Fibroblast of skin of right quadriceps (primary cell): Measurements from ENCODE around the gene P2RY11.
A peak's percentile ranks its signal among the peaks of the same experiment; 100 is the strongest.

Experiments used
- DNase-seq: peaks from one replicate; pipeline ENCODE4 v3.0.0-alpha.2; 2013

P2RY11 gene, protein sequence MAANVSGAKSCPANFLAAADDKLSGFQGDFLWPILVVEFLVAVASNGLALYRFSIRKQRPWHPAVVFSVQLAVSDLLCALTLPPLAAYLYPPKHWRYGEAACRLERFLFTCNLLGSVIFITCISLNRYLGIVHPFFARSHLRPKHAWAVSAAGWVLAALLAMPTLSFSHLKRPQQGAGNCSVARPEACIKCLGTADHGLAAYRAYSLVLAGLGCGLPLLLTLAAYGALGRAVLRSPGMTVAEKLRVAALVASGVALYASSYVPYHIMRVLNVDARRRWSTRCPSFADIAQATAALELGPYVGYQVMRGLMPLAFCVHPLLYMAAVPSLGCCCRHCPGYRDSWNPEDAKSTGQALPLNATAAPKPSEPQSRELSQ

DNA sequence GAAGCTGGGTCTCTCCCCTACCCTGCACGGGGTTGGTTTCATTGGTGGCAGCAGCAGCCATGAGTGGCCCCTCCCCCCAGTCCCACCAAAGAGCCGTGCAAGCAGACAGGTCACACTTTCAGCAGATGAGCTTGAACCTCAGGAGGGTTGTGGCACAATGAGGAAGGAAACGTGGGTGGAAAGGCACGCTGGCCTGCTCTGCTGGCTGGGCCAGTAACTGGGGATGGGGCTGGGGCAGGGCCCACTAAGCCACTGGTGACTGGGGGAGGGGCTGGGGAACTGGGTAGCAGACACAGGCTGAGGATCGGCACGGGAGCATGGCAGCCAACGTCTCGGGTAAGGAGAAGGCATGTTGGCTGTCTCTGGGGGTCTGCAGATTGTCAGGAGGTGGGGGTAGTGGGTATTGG lies at the start of gene P2RY11:
Gene P2RY11 (plus strand): TSS at position 289 of the 407 bp plus-strand sequence. CDS start 29 bp downstream, at position 318.
- no peak for DNase-seq

DNA sequence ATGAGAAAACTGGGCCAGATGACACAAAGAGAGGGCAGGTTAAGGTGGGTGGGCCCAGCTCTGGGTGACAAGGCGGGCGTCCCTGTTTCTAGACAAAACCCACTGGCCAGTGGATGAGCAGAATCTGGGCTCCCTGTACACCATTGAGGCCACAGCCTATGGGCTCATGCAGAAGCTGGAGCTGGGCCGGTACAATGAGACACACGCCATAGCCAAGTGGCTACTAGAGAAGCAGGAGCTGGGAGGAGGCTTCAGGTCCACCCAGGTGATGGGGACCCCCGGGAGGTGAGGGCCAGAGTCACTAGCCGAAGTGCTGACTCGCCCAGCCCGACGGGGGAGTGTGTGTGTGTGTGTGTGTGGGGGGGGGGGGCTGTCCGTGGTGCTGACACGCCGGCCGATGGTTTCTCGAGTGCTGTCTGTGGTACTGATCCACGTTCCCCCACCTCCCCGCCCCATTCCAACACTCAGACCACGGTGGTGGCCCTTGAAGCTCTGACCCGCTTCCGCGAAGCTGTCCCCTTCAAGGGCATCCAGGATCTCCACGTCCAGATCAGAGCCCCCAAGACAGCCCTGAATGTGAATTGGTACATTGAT lies 49.7 kb upstream of the P2RY11 start:
- DNase-seq: no peak

DNA sequence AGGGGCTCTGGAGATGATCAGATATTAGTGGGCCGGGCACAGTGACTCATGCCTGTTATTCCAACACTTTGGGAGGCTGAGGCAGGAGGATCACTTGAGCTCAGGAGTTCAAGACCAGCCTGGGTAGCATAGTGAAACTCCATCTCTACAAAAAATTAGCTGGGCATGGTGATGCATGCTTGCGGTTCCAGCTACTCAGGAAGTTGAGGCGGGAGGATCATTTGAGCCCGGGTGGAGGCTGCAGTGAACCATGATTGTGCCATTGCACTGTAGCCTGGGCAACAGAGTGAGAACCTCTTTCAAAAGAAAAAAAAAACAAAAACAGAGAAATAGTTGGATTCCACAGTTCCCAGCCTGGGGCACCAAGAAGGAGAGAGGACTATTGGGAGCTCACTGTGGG lies 43.3 kb upstream of the P2RY11 start:
- DNase-seq: no peak

DNA sequence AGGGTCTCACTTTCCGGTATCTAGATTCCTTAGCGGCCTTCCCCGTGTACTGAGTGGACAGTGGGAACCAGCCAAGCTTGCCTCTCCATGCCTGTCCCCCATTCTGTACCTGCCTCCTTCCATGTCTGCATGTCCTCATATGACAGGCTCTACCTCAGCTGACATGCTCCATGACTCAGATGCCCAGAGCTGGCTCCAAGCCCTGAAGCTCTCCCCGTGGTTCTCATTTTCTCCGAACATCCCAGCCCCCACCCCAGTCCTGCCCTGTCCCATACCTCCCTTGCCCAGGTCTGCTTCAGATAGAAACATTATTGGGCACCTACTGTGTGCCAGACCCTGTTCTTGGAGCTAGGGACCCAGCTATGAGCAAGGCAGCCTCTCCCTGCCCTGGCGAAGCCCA lies 42.4 kb upstream of the P2RY11 start:
- no peak for DNase-seq

DNA sequence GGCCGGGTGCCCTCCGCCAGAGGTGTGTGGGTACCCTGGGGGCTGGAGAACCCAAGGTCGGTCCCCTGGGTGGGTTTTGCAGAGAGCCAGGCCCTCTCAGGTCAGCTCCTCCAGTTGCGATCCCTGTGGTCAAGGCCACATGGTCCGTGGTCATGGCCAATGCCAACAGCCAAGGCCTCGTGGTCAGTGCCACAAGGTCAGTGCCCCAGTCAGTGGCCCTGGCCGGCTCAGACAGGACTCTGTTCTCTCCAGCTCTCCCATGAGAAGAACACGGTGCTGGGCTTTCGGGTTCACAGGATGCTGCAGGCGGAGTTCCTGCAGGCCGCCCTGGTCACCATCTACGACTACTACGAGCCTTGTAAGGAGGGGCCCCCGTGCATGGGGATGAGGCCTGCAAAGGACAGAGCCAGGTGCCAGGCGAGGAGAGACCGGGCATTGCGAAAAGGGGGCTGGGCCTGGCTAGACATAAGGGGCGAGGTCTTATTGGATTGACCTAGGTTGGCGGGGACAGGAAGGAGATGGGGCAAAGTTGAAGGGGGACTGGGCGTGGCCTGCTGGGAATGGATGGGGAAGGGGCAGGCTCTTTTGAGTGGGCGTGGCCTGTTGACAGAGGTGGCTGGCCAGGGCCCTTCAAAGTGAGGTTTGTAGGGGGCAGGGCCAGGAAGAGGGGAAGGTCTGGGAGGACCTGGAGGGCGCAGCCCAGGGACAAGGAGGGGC lies 40.6 kb upstream of the P2RY11 start:
- DNase-seq: no peak

DNA sequence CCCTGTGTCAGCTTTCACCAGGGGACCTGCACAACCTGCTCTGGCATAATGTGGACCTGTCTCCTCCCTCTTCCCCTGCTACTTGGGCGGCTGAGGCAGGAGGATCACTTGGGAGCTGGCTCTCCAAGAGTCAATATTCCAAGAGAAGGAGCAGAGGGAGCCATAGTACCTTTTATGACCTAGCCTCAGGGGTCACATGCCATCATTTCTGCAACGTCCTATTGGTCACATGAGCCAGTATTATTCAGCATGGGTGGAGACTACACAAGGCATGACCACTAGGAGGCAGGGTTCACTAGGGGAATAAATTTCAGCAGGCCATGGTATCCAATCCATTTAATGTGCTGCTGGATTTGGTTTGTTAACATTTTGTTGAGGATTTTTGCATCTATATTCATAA lies 37.3 kb upstream of the P2RY11 start:
- DNase-seq: peak; percentile 20

DNA sequence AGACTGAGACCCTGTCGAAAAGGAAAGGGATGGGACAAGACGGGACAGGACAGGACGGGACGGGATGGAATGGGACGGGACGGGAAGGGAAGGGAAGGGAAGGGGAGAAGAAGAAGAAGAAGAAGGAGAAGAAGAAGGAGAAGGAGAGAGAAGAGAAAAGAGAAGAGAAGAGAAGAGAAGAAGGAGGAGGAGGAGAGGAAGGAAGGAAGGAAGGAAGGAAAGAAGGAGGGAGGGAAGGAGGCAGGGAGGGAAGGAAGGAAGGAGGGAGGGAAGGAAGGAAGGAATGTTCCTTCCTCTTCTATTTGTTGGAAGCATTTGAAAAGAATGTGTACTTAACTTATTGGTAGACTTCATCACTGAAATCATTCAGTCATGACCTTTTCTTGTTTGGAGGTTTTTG lies 35.0 kb upstream of the P2RY11 start:
- no peak for DNase-seq

DNA sequence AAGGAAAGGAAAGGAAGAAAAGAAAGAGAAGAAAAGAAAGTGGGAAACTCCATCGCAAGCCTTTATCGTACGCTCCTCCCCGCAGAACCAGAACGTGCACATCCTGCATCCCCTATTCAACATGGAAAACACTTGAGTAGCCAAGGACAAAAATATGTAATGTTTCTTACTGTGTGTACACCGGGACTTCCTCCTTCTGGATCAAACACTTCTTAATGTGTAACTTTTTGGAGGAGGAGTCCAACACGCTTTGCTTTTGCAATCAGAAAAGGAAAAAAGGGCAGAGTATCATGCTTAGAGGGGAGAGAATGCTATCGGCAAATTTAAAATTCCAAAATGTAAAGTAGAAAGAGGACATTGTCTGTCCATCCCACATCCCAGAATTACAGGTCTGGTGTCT lies 33.2 kb upstream of the P2RY11 start:
- no peak for DNase-seq

DNA sequence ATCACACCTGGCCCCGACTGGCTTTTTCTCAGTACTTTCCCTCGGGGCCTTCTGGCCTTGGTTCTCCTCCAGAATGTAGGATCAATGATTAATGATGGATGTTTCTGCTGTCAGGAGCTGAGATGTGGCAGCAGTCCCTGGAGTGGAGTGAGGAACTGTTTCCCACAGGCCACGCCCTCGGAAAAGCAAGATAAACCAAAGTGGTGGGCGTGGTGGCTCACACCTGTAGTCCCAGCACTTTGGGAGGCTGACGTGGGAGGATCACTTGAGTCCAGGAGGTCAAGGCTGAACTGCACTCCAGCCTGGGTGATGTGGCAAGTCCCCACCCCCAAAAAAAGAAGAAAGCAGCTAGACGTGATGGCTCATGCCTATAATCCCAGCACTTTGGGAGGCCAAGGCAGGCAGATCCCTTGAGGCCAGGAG lies 32.5 kb upstream of the P2RY11 start:
- DNase-seq: no peak

DNA sequence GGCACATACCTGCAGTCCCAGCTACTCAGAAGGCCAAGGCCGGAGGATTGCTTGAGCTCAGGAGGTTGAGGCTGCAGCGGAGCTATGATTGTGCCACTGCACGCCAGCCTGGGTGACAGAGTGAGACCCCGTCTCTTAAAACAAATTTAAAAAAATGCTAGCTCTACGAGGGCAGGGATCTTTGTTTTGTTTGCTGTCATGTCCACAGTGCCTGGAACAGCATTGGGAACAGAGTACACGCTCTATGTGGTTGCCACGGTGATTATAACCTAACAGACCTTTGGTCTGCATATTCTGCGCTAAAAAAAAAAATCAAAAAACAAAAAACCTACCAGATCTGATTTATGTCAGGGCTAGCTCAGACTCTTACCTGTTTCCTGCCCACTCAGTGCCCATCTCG lies 27.6 kb upstream of the P2RY11 start:
- no peak for DNase-seq

DNA sequence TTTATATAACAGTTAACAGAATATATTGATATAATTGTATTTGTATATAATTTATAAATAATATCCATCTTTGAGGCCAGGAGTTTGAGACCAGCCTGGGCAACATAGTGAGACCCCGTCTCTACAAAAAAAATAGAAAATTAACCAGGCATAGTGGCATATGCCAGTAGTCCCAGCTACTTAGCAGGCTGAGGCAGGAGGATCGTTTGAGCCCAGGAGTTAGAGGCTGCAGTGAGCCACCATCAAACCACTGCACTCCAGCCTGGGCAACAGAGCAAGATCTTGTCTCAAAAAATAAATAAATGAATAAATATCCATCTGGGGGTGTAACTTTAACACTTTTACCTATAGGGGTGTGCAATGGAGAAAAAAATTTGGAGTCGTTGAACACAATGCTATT lies 26.7 kb upstream of the P2RY11 start:
- DNase-seq: no peak

DNA sequence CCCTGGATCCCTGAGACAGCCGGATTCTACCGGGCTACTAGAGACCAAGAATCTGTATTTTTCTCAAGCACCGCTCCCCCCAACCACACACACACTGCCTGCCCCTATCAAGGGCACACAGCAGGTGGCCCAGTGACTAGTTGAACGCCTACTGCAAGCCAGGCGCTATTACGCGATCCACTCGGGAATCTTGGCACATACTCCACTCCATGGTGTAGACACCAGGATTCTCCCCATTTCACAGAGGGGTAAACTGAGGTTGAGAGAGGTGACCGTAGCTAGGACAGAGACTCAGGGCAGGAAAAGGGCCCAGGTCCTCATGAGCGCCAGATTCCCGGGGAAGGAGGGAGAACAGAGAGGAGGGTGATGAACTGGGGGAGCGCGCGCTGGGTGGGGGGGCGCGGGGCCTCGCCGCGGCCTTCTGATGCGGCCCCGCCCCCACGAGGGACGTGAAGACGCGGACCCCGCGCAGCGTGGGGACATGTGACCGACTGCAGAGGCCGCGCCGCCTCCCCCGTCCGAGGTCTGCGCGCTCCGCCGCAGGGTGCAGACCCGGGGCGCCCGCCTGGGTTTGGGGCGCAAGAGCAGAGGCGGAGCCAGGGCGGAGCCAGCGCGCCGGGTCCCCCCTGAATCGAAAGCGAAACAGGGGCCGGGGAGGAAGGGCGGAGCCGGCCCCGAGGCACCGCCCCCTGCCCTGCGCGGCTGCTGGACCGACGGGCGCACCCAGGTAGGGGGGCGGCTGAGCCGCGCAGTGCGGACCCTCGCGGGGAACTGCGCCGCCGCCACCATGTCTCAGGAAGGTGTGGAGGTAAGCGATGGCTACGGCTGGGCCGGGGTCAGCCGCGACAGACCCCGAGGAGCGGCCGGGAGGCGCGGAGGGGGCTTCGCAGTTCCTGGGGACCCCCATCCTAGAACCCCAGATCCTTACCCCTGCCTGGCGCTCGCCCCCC lies 25.6 kb upstream of the P2RY11 start, which contains the start of gene SHFL:
Gene SHFL (plus strand): TSS at position 677 of the 950 bp plus-strand sequence. CDS start 111 bp downstream, at position 788.
- peak; percentile 56 for DNase-seq

DNA sequence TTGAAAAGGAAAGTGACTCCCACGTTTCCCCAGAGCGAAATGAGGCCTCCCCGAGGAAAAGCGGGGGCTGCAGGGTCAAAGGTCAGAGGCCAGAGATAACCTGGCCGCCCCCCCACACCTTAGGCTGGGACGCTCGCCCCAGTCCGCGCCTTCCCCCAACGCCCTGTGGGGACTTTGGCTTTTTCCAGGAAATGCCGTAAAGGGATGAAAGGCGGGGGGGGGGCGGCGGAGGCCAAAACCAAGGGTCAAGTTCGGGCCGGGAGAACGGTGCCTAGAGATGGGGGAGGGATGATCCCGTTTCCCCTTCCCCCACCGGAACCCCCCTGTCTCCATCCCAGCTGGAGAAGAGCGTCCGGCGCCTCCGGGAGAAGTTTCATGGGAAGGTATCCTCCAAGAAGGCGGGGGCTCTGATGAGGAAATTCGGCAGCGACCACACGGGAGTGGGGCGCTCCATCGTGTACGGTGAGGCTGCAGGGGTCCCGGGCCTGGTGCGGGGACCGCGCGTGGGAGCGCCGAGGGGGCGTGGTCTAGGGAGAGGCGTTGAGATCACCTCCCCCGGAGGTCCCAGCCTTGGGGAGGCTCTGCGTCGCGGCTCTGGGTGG lies 24.8 kb upstream of the P2RY11 start:
- DNase-seq: no peak

DNA sequence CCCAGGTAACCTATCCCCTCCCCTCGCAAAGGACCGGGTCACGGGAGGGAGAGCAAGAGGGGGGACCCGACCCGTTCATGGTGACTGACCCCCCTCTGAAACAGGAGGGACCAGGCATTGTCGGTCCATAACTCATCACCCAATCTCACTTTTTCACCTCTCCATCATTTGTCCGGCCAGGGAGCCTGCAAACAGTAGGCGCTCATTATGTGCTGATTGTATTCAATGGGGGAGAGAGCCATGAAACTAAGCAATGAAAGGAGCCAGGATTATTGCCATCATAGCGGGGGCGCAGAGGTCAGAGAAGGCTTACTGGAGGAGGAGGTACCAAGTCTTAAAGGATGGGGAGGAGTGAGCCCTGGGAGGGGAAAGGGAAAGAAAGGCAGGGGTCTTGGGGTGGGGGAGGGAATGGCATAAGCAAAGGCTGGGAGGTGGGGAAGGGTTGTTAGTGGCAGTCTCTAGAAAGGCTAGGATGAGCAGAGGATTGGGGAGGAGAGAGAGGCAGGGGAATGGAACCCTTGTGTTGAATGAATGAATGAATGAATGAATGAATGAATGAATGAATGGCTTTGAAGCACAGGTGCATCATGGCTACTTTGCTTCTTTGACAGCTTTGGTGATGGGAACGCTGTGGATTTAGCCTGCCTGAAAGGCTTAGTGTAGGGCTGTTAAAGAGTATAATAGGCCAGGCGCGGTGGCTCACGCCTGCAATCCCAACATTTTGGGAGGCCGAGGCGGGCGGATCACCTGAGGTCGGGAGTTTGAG lies 24.0 kb upstream of the P2RY11 start:
- DNase-seq: no peak

DNA sequence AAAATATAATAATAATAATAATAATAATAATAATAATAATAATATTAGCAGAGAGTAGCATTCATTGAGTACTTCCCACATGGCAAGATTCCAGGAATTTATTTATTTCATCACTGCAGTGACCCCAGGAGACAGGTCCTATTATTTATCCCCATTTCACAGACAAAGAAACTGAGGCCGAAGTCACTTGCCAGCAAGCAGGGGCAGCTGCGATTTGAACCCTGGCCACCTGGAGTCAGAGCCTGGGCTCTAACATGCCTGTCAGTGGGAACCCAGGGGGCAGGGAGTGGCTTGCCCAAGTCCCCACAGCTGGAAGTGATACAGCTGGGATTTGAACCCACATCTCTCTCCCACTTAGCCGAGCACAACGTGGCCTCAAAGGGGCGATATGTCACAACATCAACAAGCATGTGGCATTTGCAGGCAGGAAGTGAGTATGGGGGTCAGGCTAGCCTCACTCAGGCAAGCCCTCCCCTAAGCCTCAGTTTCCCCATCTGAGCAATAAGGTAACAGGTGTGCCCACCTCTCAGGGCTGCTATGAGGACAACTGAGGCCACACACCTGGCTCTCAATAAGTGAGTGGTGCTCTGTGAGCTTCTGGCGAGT lies 22.4 kb upstream of the P2RY11 start:
- no peak for DNase-seq

DNA sequence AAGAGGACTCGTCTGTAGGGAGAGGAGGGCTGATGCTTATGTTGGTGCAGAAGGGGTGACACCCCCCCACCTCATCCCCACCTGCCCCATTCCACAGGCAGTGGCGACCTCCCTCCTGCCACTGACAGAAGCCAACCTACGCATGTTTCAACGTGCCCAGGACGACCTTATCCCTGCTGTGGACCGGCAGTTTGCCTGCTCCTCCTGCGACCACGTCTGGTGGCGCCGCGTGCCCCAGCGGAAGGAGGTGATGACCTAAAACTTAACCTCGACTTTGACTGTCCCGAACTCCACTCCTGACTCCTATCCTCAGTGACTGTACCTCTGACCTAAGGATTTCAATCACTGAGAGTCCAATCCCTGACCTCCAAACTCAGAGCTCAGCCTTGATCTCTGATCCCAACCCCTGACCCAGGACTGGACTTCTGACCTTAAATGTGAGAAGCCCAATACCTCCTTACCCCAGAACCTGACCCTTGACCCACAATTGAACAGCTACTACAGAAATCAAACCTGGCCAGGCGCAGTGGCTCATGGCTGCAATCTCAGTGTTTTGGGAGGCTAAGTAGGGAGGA lies 21.6 kb upstream of the P2RY11 start:
- no peak for DNase-seq

DNA sequence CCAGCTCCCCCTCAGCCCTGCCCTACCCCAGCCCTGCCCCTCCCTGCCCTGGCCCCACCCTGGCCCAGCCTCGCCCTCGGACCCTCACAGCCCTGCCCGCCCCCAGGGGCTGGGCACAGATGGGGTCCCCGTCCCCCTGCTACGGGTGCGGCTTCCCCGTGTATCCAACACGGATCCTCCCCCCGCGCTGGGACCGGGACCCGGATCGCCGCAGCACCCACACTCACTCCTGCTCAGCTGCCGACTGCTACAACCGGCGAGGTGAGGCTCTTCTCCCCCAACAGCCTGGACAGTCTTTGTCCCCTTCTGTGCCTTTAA lies 20.2 kb upstream of the P2RY11 start:
- no peak for DNase-seq

DNA sequence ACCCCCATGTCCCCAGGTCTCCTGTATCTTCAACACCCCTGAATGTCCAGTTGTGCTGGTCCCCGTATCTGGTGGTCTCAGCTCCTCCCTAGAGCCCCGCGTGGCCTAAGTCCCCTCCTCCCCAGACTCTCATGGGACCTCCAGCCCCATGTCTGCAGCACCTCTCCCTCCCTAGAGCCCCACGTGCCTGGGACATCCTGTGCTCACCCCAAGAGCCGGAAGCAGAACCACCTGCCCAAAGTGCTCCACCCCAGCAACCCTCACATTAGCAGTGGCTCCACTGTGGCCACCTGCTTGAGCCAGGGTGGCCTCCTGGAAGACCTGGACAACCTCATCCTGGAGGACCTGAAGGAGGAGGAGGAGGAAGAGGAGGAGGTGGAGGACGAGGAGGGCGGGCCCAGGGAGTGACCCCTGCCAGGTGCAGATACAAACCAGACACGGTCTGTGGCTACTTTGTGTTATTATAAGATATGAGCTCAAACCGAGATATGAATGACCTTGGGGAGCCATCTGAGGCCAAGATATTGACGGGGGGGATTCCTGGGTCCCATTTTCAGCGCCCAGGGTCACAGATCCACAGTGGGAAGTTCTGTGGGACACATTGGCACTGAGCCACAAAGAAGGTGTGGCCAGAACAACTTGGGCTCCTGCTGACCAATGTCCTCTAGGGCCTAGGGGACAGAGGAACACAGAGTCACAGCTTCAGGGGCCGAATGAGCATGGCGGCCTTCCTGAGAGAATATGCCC lies 19.4 kb upstream of the P2RY11 start:
- DNase-seq: no peak

DNA sequence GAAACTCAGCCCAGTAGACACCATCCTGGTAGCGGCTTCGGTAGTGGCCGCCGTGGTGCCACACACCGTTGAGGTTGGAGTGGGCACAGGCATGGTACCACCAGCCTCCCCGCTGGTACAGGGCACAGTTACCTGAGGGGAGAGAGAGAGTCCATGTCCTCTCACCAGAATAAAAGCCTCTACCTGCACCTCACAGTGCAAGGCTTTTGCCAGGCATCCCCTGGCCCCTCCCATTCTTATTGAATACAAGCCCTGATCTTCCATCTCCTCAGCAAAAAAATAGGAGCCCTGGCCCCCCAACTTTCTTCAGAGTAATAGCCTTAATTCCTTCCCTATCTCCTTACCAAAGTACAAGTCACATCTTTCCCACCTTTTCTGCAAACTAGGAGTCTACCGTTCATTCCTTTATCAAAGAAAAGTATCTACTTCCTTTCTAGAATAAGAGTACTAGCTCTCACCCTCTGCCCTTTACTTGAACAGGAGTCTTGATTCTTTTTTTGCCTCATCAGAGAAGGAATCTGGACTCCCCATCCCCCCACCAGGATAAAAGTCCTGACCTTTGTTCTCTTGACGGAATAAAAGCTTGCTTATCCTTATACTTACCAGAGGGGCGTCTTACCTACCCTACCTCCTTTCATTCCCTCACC lies 18.7 kb upstream of the P2RY11 start:
- no peak for DNase-seq
